ENCODE results near the gene RPL39L.

The RPL39L gene

DNA sequence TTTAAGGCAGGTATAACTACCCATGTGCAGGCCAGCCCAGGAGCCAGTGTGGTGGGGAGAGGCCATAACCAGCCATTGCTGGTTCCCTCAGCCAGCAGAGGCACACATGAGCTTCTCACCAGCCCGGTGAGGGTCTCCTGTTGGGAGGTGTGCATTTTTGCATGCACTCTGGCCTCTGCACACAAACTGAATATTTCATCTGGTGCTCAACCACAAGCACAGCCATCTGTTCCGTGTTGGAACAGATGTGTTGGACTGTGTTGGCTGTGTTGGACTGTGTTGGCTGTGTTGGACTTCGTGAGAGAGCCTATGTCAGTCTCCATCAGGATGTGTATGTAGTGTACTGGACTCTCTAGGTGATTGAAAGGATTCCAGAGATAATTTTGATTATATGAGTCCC is 67.2 kb downstream of the RPL39L start:
- Histone ChIP-seq H3K4me3 (peak overlapping the region; percentile 42; the same call in 1 of the 2 replicates), H3K9me3 (ENCODE audit: low read depth, low read length) (no peaks in the 10 kb centered on the region), H3K9ac (ENCODE audit: insufficient read length) (no peak overlapping the region), H3K36me3 (ENCODE audit: insufficient read depth, low read length) (peaks cover 15% of the 10 kb centered on the region), H3K27ac (no peak overlapping the region)
- TF ChIP-seq POLR2AphosphoS5 (IDR thresholded peaks at IDR 0.05; ENCODE audit: borderline replicate concordance, low read depth, low read length) (no peak), FOXP2 (optimal IDR thresholded peaks at IDR 0.05; ENCODE audit: control extremely low read depth, extremely low read length, insufficient read depth) (no peak), EZH2 (IDR thresholded peaks at IDR 0.05) (no peak)
- DNase-seq (ENCODE audit: low read depth, low spot score) = no peak
